GM19035 (cell line): Measurements from ENCODE around the gene PCK2.

ENCODE experiments used
- ATAC-seq: cut with Tn5 transposase; IDR thresholded peaks from one replicate; pipeline ENCODE4 v1.9.1; 2021; ENCODE audit not compliant: unreplicated experiment

The PCK2 gene

DNA sequence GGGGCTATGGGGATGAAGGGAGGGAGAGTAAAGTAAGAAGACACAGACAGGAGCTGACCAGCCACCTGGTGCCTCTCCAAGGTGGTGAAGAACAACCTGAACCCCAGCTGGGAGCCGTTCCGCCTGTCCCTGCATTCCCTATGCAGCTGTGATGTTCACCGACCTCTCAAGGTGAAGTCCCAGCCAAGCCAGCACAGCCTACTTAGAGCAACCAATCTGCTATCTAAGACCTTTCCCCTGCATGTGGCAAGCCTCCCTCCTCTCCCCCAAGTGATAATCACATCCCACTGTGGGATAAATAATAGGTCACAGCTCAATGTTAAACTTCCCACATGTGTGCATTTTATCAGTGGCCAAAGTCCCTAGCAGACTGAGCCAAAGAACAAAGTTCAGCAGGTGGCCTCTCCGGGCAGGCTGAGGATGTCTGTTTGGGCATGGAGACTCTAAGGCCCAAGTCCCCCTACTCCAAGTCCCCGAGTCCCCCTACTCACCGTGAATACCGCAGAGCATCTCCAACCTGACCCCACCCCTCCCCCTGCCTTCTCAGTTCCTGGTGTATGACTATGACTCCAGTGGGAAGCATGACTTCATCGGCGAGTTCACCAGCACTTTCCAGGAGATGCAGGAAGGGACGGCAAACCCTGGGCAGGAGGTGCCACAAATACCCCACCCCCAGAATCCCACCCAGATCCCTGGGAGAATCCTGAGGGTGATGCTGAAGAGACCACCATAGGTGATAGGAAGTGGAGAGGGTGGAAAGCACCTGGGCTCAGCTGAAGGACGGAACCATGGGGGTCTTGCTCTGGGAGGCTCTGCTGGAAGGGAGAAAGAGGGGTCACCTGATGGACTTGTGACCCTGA, 19.3 kb upstream of the PCK2 start:
- no peak for ATAC-seq

DNA sequence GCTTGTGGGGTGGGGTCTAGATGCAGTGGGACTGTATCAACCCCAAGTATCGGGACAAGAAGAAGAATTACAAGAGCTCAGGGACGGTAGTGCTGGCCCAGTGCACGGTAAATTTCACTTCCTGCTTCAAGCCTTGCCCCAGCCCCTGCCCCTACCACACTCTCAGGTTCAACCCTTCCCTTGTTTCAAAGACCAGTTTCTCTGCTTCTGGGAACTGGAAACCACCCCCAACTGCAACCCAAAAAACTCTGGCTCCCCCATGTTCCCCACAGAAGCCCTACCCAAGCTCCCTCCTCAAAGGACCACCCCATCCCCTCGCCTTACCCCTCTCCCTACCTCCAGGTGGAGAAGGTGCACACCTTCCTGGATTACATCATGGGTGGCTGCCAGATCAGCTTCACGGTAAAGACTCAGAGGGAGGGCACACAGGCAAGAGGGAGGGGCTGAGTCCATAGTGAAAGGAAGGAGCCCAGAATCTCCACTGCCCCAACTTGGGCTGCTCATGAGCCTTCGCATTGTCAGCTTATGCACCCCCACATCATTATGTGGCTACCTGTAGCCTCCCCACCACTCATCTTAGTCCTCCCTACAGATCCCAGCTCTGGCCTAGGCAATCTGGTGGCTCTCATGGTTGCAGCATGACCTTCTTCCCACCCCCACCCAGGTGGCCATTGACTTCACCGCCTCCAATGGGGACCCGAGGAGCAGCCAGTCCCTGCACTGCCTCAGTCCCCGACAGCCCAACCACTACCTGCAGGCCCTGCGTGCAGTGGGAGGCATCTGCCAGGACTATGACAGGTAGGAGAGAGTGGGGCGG, 18.4 kb upstream of the PCK2 start:
- no peak for ATAC-seq

DNA sequence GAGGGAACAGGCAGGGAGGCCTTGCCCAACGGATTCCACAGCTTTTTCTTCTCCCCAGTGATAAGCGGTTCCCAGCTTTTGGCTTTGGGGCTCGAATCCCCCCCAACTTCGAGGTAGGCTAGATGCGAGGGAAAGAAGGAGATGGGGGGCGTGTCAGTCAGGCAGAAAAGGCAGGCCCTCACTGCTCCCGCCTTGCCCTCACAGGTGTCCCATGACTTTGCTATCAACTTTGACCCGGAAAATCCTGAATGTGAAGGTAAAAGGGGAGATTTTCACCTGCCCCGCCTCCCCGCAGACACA, 17.9 kb upstream of the PCK2 start:
- ATAC-seq, result no peak

GRCh38 chr14:24077086-24077485, 17.0 kb upstream of the PCK2 start:
- ATAC-seq, result no peak

DNA sequence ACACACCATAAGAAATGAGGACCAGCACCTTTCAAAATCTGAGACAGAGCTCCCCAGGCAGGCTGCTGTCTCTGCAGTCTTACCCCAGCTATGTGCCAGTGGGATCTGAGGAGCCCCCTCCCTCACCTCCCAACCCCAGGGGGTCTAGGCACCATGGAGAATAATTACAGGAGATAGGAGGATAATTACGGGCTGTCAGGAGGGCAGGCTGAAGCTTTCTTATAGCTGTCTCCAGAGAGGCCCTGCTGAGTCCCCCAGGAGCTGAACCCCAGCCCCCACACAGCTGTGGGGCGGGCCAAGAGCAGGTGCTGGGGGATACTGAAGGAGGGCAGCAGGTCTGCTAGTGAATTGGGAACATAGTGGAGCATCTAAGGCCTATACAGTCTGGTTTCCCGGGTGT, 16.0 kb upstream of the PCK2 start:
- no peak for ATAC-seq

DNA sequence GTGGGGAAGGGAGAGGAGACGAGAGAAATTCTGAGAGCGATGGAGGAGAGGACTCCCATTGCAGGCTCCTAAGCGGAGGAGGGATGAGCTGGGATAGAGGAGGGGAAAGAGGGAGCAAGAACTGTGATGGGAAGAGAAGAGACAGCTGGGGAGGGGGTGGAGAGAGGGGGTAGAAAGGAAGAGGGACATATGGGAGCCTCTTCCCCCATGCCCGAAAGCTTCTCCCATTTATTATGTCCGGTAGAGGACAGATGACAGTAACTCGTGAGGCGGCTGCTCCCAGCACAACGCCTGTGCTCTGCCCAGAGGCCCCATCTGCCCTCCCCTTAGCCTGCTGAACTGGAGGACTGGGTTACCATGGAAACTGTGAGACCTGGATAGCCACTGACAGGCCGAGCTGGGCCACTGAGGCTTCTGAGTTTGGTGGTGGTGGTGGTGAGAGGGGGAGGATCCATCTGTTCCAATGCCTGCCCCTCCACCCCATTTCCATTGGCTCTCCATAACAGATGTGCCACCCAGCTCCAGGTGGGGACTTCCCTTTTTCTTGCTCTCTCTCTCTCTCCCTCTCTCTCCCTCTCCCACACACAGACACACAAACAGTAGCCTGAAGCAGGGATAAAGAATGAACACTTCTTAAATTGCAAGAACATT, 14.5 kb upstream of the PCK2 start:
- no peak for ATAC-seq

GRCh38 chr14:24080142-24080530, 14.0 kb upstream of the PCK2 start:
- ATAC-seq, result no peak

DNA sequence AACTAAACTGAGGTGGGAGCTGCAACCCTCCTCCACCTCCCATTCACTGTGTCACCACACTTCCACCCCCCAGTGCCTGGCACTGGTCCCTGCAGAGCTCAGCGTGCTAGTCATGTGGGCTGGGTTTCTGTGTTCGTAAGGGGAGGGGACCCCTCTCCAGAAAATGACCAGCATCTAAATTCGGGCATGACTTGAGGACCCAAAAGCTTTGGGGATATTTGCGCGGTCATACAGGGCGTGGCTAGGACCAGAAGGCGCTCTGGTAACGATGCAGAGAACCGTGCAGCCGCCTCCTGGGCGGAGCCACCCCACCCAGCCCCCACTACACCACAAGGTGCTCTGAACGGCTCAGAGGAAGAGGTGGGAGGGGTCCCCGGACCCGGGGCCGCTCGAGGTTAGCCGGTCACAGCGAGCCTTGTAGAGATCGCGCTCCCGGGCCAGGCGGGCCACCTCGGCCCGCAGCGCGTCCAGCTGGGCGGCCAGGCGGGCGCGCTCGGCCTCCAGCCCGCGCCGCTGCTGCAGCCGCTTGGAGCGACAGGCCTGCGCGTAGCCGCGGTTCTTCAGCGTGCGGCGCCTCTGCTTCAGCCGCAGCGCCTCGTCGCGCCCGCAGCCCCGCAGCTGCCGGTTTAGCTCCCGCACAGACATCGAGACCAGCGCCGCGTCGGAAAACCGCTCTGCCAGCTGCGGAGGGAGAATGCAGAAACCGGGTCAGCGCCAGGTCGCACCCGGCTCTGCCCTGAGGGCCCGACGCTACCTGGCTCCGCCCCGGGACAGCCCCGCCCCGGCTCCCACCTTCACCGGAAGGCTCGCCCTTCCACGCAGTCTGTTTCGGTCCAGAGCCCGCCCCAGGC, 13.0 kb upstream of the PCK2 start:
- ATAC-seq, result peak; percentile 87

DNA sequence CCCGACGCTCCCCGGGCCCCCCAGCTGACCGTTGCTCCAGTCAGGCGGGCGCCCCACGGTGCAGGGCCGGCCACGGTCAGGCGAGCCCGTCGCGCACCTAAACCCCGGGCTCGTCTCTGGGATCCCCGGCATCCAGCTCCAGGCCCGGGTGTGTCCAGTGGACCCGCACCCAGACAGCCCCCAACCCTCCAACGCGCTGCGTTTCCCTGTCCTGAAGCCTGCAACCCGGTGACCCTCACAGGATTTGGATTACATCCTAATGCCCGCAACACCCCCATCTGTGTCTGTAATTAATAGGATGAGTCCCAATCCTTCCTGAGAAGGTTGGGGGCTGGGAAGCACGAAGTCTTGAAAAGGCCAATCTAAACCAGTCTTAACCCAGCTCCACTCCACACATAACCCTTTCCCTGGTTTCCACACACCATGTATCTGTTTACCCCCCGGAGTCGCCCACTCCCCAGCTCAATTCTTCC, 12.3 kb upstream of the PCK2 start:
- ATAC-seq, result no peak

GRCh38 chr14:24082411-24083080, 11.6 kb upstream of the PCK2 start:
- ATAC-seq, result no peak

DNA sequence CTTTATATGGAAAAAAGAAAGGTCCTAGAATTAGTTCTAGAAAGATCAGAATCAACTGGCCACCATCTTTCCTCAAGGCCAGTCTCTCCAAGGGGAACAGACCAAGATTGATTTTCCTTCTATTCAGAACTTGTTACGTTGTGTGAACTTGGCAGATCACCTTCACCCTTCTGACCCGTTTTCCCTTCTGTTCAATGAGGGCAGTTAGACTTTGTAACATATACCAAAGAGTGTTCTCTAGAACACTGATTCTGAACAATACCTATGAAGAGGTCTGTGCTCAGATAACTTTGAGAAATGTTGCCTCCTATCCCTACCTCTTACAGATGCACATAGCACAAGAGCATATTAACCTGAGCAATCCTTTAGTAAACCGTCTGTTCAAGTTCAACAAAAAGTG, 10.6 kb upstream of the PCK2 start:
- ATAC-seq, result no peak

GRCh38 chr14:24084440-24084839, 9.7 kb upstream of the PCK2 start:
- no peak for ATAC-seq

DNA sequence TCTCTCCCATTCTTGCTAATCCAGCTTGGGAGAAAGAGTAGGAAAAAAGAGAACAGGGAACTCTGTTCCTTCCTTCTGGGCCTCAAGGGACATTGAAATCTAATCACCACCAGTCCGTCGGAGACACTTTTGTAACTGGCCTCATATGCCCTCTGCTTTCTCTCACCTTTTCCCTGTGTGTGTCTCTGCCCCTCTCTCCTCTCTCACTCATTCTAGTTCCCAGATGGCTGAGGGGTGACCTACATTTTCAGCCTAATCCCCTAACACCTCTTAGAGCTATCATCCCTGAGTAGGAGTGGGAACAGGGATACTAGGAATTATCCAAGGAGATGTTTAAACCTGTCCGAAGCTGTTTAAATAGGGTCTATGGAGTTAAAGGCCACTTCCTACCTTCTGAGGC, 8.9 kb upstream of the PCK2 start:
- no peak for ATAC-seq

DNA sequence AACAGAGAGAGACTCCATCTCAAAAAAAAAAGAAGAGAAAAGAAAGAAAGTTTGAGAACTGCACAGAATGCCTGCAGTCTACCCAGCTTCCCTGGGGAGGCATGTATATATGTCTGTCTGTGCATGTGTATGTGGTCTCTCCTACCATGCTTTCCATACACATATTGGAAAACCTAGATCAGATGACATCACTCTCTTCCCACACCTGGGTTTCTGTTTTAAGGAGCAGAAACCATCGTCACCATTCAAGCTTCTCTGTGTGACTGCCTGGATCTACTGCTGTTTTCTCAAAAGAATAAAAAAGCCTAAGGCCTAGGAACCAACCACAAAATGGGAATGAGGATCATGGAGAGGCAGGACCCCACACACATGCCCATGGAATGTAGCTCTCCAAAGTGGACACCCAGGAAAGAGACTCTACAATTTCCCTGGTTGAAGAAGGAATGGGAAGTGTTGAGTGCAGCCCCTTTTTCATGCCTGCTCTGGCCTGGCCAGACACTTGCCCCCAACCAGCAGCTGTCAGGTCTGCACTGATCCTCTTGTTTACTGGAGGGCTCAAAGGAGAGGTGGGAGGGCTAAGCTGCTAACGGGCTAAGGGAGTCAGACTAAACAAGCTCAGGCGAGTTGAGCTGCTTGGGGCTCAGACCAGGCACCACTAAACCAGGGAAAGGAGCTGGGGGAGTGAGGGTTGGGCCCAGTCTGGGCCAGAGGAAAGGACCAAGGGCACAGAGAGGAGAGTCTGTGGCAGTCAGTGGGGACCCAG, 7.7 kb upstream of the PCK2 start:
- no peak for ATAC-seq

- ATAC-seq, result no peak
Measured at GRCh38 chr14:24087004-24087403, 7.1 kb upstream of the PCK2 start.

- no peak for ATAC-seq
Measured at GRCh38 chr14:24088095-24088494, 6.0 kb upstream of the PCK2 start.

DNA sequence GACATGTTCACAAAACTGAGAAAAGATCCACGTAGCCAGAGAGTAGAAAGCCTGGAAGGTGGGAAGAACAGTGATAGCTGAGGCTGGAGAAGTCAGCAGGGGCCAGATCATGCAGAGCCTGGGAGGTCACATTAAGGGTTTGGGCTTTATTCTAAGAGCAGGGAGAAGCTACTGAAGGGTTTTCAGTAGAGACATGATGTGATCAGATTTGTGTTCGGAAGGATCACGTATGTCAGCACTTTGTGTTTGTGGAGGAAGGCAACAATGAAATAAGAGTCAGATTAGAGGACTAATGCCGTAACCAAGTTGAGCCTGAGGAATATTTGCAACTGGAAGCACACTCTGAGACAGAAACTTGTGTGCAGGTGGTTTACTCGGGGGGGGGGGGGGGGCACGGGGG, 4.2 kb upstream of the PCK2 start:
- no peak for ATAC-seq

GRCh38 chr14:24092110-24092504, 2.0 kb upstream of the PCK2 start:
- no peak for ATAC-seq

- ATAC-seq, result no peak
Measured at GRCh38 chr14:24092505-24093206, 1.5 kb upstream of the PCK2 start.
